GM19025 (cell line): Measurements from ENCODE around the gene TWIST2.

ENCODE experiments used
- ATAC-seq: cut with Tn5 transposase; IDR thresholded peaks from one replicate; pipeline ENCODE4 v1.9.1; 2021; ENCODE audit warnings: mild to moderate bottlenecking, low read depth, moderate library complexity; ENCODE audit not compliant: unreplicated experiment

Gene TWIST2

GRCh38 chr2:238855891-238856580 is 8.2 kb downstream of the TWIST2 start:
- no peak for ATAC-seq

- ATAC-seq, result no peak
These were observed 9.1 kb downstream of the TWIST2 start for GRCh38 chr2:238856713-238857567.

GRCh38 chr2:238857959-238858358 is 10.1 kb downstream of the TWIST2 start:
- no peak for ATAC-seq

GRCh38 chr2:238859636-238860347 is 11.9 kb downstream of the TWIST2 start:
- no peak for ATAC-seq

GRCh38 chr2:238861013-238861730 is 13.3 kb downstream of the TWIST2 start:
- no peak for ATAC-seq

GRCh38 chr2:238861766-238862315 is 14.0 kb downstream of the TWIST2 start:
- ATAC-seq, result no peak

GRCh38 chr2:238862701-238863100 is 14.8 kb downstream of the TWIST2 start:
- ATAC-seq, result no peak

- no peak for ATAC-seq
These were observed 15.3 kb downstream of the TWIST2 start for GRCh38 chr2:238863231-238863630.

- ATAC-seq, result no peak
These were observed 15.9 kb downstream of the TWIST2 start for GRCh38 chr2:238863749-238864206.

- ATAC-seq, result no peak
These were observed 16.5 kb downstream of the TWIST2 start for GRCh38 chr2:238864207-238865014.

- no peak for ATAC-seq
These were observed 17.3 kb downstream of the TWIST2 start for GRCh38 chr2:238865015-238865719.

- no peak for ATAC-seq
These were observed 18.0 kb downstream of the TWIST2 start for GRCh38 chr2:238865744-238866355.

GRCh38 chr2:238866656-238867277 is 18.9 kb downstream of the TWIST2 start:
- no peak for ATAC-seq

GRCh38 chr2:238868067-238868524 is 20.2 kb downstream of the TWIST2 start:
- no peak for ATAC-seq

- no peak for ATAC-seq
These were observed 20.9 kb downstream of the TWIST2 start for GRCh38 chr2:238868616-238869292.

GRCh38 chr2:238869293-238870124 is 21.6 kb downstream of the TWIST2 start:
- ATAC-seq, result no peak
